Tibial nerve (tissue), 4 donors: ENCODE data around the gene PHF21B.

Experiments used
- CTCF ChIP-seq, 5 experiments: fragments of 200-600 bp in 3 of 5; fragments of 450-650 bp in 2 of 5; sonication (generic) in 3 of 5; IDR thresholded peaks; one replicate each; pipeline ENCODE4 v1.5.1; 2016 to 2019; ENCODE audit warnings: antibody characterized with exemption in 5 of 5, mild to moderate bottlenecking in 3 of 5, moderate library complexity in 2 of 5
- EP300 ChIP-seq, 2 donors: sonication (generic); formaldehyde crosslinking; IDR thresholded peaks; one replicate each; pipeline ENCODE4 v1.6.1; 2017; ENCODE audit warnings: antibody characterized with exemption in 2 of 2, mild to moderate bottlenecking in 1 of 2
- POLR2A ChIP-seq, 2 donors: fragments of 450-650 bp; IDR thresholded peaks; one replicate each; pipeline ENCODE4 v1.6.1; 2017; ENCODE audit warnings: antibody characterized with exemption in 2 of 2, mild to moderate bottlenecking in 2 of 2, moderate library complexity in 2 of 2

- TF ChIP-seq CTCF (IDR thresholded peaks at IDR 0.05) (no peak), POLR2A (IDR thresholded peaks at IDR 0.05) (no peak), EP300 (IDR thresholded peaks at IDR 0.05) (no peak)
Measured at GRCh38 chr22:44933666-44934453, 75.9 kb downstream of the PHF21B start.
